ENCODE results near the gene OR10V1. TPM values are rescaled to one million over a fixed set of nuclear protein-coding genes. Genes with fewer than 3 reads are reported as not detected.
A peak's percentile ranks its signal among the peaks of the same experiment; 100 is the strongest.

The OR10V1 gene
- total and polyA plus RNA-seq, 9 of the 15 experiments (the other 6 are each of a cell fraction or from before 2014, with no cell fraction given), result not detected

DNA sequence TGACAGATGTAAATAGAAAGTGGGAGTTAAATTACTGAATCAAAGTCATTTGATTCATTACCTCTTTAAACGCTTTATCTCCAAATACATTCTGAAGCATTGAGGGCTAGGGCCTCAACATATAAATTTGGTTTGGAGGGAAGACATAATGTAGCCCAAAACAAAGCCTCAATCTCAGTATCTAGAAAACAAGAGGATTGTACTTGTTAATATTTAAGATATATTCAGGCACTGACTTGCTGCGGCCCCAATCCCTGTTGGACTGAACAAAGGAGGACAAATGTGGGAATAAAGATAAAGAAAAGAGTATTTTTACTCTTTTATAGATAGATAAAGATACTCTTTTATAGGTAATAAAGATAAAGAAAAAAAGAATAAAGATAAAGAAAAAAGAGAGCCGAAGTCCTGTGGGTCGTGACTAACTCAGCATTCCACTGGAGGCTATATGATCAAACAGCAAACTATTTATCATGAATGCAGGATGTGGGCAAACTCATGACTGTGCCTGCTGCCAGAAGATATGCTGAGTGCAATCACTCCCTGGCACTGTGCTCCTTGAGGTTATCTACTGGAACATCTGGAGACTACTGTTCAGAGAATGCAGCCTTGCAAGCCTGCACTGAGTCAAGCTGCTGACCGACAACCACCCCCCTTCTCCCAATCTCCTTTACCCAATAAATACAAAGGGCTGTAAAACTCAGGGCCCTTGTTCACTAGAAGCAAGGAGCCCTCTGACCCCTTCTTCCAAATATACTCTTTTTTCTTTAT is 6.9 kb downstream of the OR10V1 start (continued):
- TF ChIP-seq POLR2AphosphoS5 (IDR thresholded peaks at IDR 0.05; ENCODE audit: control insufficient read depth, insufficient read depth, low read depth, low read length) (peak; percentile 96), KDM1A (IDR thresholded peaks at IDR 0.05) (peak; percentile 99), JUN (IDR thresholded peaks at IDR 0.05; ENCODE audit: borderline replicate concordance, low read depth, low read length) (peak; percentile 61), JUN (CRISPR knock-in tag; IDR thresholded peaks at IDR 0.05; ENCODE audit: borderline replicate concordance) (no peak), ZC3H8 (IDR thresholded peaks at IDR 0.05) (0 out of 2 replicates have a peak, but pooled peaks have one; percentile 38), YBX1 (IDR thresholded peaks at IDR 0.05) (no peak), CEBPG (CRISPR knock-in tag; IDR thresholded peaks at IDR 0.05) (no peak), CEBPG (tag; conservative IDR thresholded peaks at IDR 0.05 in 1 of 2, IDR thresholded peaks at IDR 0.05 in 1 of 2) (peak in 1 of 2 experiments; percentile 32; a peak in 1 of 4 replicates), TBL1XR1 (IDR thresholded peaks at IDR 0.05; ENCODE audit: low read length in 2 of 2) (peak; percentile 37 to 84; a peak in 3 of 4 replicates), HDAC2 (IDR thresholded peaks at IDR 0.05) (peak; percentile 97), SMAD3 (CRISPR knock-in tag; conservative IDR thresholded peaks at IDR 0.05) (peak; percentile 91)
- TF ChIP-seq, protein P1, sequence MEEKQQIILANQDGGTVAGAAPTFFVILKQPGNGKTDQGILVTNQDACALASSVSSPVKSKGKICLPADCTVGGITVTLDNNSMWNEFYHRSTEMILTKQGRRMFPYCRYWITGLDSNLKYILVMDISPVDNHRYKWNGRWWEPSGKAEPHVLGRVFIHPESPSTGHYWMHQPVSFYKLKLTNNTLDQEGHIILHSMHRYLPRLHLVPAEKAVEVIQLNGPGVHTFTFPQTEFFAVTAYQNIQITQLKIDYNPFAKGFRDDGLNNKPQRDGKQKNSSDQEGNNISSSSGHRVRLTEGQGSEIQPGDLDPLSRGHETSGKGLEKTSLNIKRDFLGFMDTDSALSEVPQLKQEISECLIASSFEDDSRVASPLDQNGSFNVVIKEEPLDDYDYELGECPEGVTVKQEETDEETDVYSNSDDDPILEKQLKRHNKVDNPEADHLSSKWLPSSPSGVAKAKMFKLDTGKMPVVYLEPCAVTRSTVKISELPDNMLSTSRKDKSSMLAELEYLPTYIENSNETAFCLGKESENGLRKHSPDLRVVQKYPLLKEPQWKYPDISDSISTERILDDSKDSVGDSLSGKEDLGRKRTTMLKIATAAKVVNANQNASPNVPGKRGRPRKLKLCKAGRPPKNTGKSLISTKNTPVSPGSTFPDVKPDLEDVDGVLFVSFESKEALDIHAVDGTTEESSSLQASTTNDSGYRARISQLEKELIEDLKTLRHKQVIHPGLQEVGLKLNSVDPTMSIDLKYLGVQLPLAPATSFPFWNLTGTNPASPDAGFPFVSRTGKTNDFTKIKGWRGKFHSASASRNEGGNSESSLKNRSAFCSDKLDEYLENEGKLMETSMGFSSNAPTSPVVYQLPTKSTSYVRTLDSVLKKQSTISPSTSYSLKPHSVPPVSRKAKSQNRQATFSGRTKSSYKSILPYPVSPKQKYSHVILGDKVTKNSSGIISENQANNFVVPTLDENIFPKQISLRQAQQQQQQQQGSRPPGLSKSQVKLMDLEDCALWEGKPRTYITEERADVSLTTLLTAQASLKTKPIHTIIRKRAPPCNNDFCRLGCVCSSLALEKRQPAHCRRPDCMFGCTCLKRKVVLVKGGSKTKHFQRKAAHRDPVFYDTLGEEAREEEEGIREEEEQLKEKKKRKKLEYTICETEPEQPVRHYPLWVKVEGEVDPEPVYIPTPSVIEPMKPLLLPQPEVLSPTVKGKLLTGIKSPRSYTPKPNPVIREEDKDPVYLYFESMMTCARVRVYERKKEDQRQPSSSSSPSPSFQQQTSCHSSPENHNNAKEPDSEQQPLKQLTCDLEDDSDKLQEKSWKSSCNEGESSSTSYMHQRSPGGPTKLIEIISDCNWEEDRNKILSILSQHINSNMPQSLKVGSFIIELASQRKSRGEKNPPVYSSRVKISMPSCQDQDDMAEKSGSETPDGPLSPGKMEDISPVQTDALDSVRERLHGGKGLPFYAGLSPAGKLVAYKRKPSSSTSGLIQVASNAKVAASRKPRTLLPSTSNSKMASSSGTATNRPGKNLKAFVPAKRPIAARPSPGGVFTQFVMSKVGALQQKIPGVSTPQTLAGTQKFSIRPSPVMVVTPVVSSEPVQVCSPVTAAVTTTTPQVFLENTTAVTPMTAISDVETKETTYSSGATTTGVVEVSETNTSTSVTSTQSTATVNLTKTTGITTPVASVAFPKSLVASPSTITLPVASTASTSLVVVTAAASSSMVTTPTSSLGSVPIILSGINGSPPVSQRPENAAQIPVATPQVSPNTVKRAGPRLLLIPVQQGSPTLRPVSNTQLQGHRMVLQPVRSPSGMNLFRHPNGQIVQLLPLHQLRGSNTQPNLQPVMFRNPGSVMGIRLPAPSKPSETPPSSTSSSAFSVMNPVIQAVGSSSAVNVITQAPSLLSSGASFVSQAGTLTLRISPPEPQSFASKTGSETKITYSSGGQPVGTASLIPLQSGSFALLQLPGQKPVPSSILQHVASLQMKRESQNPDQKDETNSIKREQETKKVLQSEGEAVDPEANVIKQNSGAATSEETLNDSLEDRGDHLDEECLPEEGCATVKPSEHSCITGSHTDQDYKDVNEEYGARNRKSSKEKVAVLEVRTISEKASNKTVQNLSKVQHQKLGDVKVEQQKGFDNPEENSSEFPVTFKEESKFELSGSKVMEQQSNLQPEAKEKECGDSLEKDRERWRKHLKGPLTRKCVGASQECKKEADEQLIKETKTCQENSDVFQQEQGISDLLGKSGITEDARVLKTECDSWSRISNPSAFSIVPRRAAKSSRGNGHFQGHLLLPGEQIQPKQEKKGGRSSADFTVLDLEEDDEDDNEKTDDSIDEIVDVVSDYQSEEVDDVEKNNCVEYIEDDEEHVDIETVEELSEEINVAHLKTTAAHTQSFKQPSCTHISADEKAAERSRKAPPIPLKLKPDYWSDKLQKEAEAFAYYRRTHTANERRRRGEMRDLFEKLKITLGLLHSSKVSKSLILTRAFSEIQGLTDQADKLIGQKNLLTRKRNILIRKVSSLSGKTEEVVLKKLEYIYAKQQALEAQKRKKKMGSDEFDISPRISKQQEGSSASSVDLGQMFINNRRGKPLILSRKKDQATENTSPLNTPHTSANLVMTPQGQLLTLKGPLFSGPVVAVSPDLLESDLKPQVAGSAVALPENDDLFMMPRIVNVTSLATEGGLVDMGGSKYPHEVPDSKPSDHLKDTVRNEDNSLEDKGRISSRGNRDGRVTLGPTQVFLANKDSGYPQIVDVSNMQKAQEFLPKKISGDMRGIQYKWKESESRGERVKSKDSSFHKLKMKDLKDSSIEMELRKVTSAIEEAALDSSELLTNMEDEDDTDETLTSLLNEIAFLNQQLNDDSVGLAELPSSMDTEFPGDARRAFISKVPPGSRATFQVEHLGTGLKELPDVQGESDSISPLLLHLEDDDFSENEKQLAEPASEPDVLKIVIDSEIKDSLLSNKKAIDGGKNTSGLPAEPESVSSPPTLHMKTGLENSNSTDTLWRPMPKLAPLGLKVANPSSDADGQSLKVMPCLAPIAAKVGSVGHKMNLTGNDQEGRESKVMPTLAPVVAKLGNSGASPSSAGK (IDR thresholded peaks at IDR 0.05), result no peak
- TF ChIP-seq, protein P2, sequence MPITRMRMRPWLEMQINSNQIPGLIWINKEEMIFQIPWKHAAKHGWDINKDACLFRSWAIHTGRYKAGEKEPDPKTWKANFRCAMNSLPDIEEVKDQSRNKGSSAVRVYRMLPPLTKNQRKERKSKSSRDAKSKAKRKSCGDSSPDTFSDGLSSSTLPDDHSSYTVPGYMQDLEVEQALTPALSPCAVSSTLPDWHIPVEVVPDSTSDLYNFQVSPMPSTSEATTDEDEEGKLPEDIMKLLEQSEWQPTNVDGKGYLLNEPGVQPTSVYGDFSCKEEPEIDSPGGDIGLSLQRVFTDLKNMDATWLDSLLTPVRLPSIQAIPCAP (CRISPR knock-in tag; IDR thresholded peaks at IDR 0.05; ENCODE audit: borderline replicate concordance), result no peak
